Prostate gland (tissue), 2 donors: ENCODE results near the gene ZNF627.

Source experiments
- CTCF ChIP-seq, 4 experiments: fragments of 200-600 bp in 2 of 4; fragments of 450-650 bp in 2 of 4; sonication (generic) in 2 of 4; IDR thresholded peaks; 1 replicate in 3 of 4; 2 replicates in 1 of 4; pipeline ENCODE4 v1.5.1; 2016 to 2019; ENCODE audit warnings: antibody characterized with exemption in 4 of 4, mild to moderate bottlenecking in 2 of 4, moderate library complexity in 2 of 4
- POLR2A ChIP-seq: fragments of 450-650 bp; IDR thresholded peaks from one replicate; pipeline ENCODE4 v1.6.1; 2016; ENCODE audit warnings: antibody characterized with exemption, mild to moderate bottlenecking

- peak in 2 of 4 experiments; percentile 20 to 35 for TF ChIP-seq CTCF (IDR thresholded peaks at IDR 0.05)
- no peak for TF ChIP-seq POLR2A
Observed at GRCh38 chr19:11659612-11660011, 62.3 kb downstream of the ZNF627 start.
